IMR-90 (cell line): ENCODE measurements around the gene IL24.

Experiments used
- CEBPB ChIP-seq: IDR thresholded peaks from 2 replicates; pipeline ENCODE4 v1.6.1; 2012; ENCODE audit warnings: low read depth, low read length, improper control_type of control experiment
- CHD1 ChIP-seq: IDR thresholded peaks from 2 replicates; pipeline ENCODE4 v1.6.1; 2012; ENCODE audit warnings: low read depth, low read length, improper control_type of control experiment
- CTCF ChIP-seq: conservative IDR thresholded peaks from 2 replicates; pipeline ENCODE4 v1.5.1; 2012; ENCODE audit warnings: mild to moderate bottlenecking, low read depth, low read length, improper control_type of control experiment
- SMC3 ChIP-seq: fragments of 150-350 bp; IDR thresholded peaks from 2 replicates; pipeline ENCODE4 v1.6.1; 2016; ENCODE audit warnings: low read depth, mild to moderate bottlenecking, antibody characterized with exemption, low read length, moderate library complexity

GRCh38 chr1:206887701-206888100, 9.5 kb upstream of the IL24 start:
- no peak for TF ChIP-seq SMC3
- no peak for TF ChIP-seq CEBPB
- no peak for TF ChIP-seq CTCF
- TF ChIP-seq CHD1, result no peak
